PC-9 (cell line): ENCODE measurements around the gene SV2A.

ENCODE experiments used
- CTCF ChIP-seq: fragments of 200-600 bp; sonication (generic); conservative IDR thresholded peaks from 2 replicates; pipeline ENCODE4 v1.6.1; 2017; ENCODE audit warnings: mixed run types, antibody characterized with exemption, mild to moderate bottlenecking, moderate library complexity
- EZH2 ChIP-seq: fragments of 200-600 bp; sonication (generic); IDR thresholded peaks from 2 replicates; pipeline ENCODE4 v1.8.0; 2017; ENCODE audit warnings: antibody characterized with exemption, low read depth

- TF ChIP-seq CTCF, result 0 out of 2 replicates have a peak, but pooled peaks have one; percentile 16
- TF ChIP-seq EZH2, result no peak
These were observed 19.5 kb upstream of the SV2A start for GRCh38 chr1:149936992-149937705.
